NCI-H2107 treated with DMSO at 0.1 percent for 48 hours (cell line): ENCODE measurements around the gene SLC22A13.
"Not testable (repeated sequence)": the region's sequence is repeated elsewhere in the genome, so short reads cannot be mapped to it uniquely, and the experiment has no call there.

Source experiments
- DNase-seq: peaks from one replicate; lab custom pipeline; 2025; ENCODE audit not compliant: unreplicated experiment; lab: John Stamatoyannopoulos, UW

SLC22A13 gene, protein sequence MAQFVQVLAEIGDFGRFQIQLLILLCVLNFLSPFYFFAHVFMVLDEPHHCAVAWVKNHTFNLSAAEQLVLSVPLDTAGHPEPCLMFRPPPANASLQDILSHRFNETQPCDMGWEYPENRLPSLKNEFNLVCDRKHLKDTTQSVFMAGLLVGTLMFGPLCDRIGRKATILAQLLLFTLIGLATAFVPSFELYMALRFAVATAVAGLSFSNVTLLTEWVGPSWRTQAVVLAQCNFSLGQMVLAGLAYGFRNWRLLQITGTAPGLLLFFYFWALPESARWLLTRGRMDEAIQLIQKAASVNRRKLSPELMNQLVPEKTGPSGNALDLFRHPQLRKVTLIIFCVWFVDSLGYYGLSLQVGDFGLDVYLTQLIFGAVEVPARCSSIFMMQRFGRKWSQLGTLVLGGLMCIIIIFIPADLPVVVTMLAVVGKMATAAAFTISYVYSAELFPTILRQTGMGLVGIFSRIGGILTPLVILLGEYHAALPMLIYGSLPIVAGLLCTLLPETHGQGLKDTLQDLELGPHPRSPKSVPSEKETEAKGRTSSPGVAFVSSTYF

GRCh38 chr3:38265604-38266307 lies at the start of gene SLC22A13:
TSS of gene SLC22A13 (plus strand) at chr3:38265812. CDS start at chr3:38265861, 49 bp downstream.
- DNase-seq = no peak

DNA sequence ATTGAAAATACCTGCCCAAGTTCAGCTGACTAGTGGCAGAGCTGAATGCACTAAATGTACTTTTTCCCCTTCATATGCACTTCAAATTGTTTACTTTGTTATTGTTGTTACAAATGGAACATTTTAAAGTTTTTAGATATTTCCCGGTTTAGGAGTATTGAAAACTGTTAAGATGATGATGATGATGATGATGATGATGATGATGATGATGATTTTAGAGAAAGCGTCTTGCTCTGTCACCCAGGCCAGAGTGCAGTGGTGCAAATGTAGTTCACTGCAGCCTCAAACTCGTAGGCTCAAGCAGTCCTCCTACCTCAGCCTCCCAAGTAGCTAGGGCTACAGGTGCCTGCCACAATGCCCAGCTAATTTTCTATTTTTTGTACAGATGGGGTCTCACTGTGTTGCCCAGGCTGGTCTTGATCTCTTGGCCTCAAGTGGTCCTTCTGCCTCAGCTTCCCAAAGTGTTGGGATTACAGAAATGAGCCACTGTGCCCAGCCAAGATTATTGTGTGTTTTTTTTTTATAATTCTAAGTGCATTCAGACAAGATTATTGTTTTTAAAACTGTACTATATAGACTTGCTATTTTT lies 45.9 kb upstream of the SLC22A13 start:
- no peak for DNase-seq

GRCh38 chr3:38221005-38221404 lies 44.6 kb upstream of the SLC22A13 start:
- no peak for DNase-seq

- no peak for DNase-seq
Observed at GRCh38 chr3:38222032-38222634, 43.5 kb upstream of the SLC22A13 start.

DNA sequence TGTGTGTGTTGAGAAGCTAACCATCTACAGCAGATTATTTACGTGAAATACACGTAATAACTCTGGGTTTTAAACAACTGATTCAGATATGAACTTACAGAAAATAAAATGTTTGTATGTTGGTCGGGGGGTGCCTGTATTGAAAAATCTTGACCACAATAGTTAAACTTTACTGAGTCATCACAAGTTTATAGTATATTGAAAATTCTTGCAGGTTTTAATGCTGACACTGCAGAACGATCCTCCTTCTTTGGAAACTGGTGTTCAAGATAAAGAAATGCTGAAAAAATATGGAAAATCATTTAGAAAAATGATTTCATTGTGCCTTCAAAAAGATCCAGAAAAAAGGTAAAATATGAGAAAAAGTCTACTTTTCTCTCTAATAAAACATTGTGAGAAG lies 41.3 kb upstream of the SLC22A13 start:
- no peak for DNase-seq

GRCh38 chr3:38226273-38226672 lies 39.3 kb upstream of the SLC22A13 start:
- DNase-seq = no peak

- no peak for DNase-seq
Observed at GRCh38 chr3:38227989-38228388, 37.6 kb upstream of the SLC22A13 start.

- DNase-seq = no peak
Observed at GRCh38 chr3:38229036-38229435, 36.6 kb upstream of the SLC22A13 start.

GRCh38 chr3:38232701-38233100 lies 32.9 kb upstream of the SLC22A13 start:
- no peak for DNase-seq

DNA sequence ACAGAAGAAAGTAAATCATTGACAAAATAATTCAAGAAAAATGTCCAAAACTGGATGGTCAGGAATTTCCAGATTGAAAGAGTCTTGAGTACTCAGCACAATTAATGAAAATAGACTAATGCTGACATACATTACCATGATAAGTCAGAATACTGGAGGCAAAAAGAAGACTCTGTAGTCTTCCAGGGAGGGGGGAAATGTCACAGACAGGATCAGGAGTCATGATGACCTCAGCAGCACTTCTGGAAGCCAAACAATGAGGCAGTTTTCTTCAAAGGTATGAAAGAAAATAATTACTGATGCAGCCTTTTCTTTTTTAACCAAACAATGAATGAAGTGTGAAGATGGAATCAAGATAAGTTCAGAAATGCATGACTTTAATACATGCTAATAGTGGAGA lies 30.1 kb upstream of the SLC22A13 start:
- DNase-seq = no peak

GRCh38 chr3:38238416-38239008 lies 27.1 kb upstream of the SLC22A13 start:
- DNase-seq = no peak

DNA sequence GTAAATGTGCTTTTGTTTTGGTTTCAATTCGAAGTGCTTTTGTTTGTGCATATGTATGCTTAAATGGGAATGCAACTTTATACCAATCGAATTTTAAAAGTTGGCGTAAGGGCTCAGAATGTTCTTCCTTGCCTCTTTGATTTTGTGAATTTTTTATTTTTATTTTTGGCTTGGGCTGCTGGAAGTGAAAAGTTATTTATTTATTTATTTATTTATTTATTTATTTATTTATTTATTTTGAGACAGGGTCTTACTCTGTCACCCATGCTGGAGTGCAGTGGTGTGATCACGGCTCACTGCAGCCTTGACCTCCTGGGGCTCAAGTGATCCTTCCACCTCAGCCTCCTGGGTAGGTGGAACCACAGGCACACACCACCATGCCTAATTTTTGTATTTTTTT lies 22.8 kb upstream of the SLC22A13 start:
- not testable (repeated sequence) for DNase-seq

GRCh38 chr3:38245930-38246329 lies 19.7 kb upstream of the SLC22A13 start:
- no peak for DNase-seq

GRCh38 chr3:38247366-38248035 lies 18.1 kb upstream of the SLC22A13 start:
- no peak for DNase-seq

GRCh38 chr3:38250198-38250597 lies 15.4 kb upstream of the SLC22A13 start:
- no peak for DNase-seq

DNA sequence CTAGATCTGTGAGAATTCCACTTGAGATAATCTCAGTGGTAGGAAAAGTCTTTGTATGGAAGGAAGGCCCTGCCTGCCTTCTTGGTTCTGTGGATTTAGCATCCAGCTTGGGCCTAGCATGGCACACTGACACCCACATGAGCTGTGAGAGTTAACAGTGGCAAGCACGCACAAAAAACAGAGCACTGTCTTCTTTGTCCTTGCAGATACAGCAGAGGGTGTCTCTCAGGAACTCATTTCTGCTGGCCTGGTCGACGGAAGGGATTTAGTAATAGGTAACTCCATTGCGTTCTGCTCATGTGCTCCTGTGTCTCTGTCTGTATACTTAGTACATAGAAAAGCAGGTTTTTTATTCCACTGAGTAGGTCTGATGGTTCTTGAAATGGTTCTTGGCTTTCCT lies 14.4 kb upstream of the SLC22A13 start:
- no peak for DNase-seq

DNA sequence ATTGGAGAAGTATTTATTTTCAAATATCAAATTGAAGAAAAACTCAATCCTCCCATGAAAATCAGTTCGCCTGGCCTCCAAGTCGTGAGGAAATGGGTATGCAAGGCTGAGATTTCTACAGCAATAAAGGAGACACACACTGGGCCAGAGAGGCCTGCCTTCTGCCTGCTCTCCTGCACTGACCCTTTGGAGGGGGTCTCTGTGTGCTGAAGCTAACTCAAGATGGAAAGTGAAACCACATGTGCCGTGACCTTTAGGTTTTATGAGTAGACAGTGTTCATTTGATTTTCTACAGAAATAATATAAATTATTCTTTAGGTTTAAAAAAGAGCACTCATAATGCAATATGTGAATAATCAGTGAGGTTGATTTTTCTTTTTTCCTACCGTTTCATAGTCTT lies 11.9 kb upstream of the SLC22A13 start:
- DNase-seq = no peak

- DNase-seq = no peak
Observed at GRCh38 chr3:38254872-38255271, 10.7 kb upstream of the SLC22A13 start.

GRCh38 chr3:38255627-38256026 lies 10.0 kb upstream of the SLC22A13 start:
- DNase-seq = no peak

GRCh38 chr3:38257583-38257982 lies 8.0 kb upstream of the SLC22A13 start:
- no peak for DNase-seq
